GM19467 (cell line): ENCODE data around the gene BACH2.
A peak's percentile ranks its signal among the peaks of the same experiment; 100 is the strongest.
"Not testable (repeated sequence)": the region's sequence is repeated elsewhere in the genome, so short reads cannot be mapped to it uniquely, and the experiment has no call there.

Source experiments
- ATAC-seq: cut with Tn5 transposase; IDR thresholded peaks from one replicate; pipeline ENCODE4 v1.9.1; 2021; ENCODE audit warnings: mild to moderate bottlenecking, moderate library complexity; ENCODE audit not compliant: unreplicated experiment

The BACH2 gene

DNA sequence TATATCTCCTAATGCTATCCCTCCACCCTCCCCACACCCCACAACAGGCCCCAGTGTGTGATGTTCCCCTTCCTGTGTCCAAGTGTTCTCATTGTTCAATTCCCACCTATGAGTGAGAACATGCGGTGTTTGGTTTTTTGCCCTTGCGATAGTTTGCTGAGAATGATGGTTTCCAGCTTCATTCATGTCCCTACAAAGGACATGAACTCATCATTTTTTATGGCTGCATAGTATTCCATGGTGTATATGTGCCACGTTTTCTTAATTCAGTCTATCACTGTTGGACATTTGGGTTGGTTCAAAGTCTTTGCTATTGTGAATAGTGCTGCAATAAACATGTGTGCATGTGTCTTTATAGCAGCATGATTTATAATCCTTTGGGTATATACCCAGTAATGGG is 163.0 kb downstream of the BACH2 start:
- ATAC-seq, result not testable (repeated sequence)

DNA sequence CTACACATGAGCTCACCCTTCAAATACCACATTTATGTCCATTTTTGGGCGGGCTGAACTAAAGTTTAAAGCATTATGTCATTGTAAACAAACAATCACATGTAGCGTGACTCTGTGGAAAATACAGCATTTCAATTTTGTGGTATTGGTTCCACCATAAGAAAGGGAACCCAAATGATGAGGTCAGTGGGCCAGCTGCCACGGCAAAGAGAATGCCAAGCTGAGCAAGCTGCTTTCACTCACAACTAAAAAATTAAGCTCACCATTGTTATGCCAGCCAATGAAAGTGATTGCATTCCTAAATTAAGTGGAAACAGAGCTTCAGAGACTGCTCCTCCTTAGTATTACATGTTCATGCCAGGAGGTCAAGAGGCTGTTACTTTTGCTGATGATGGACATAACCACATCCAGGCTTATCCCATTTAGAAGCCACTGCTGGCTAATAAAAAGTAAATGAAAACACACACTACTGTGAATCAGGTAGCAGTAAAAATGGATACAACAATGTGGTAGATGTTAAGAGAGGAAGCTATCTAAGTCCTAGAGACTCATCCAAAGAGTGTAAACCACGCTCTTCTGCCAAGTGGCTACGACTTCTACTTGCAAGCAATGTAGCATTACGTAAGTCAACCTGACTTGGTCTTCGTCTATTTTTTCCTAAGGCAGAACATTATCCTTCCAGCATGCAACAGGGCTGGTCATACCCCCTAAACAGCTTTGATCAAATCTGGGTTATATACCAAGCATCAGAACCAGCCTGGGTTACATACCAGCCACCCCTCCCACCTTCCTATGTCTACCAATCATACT is 164.8 kb downstream of the BACH2 start:
- no peak for ATAC-seq

DNA sequence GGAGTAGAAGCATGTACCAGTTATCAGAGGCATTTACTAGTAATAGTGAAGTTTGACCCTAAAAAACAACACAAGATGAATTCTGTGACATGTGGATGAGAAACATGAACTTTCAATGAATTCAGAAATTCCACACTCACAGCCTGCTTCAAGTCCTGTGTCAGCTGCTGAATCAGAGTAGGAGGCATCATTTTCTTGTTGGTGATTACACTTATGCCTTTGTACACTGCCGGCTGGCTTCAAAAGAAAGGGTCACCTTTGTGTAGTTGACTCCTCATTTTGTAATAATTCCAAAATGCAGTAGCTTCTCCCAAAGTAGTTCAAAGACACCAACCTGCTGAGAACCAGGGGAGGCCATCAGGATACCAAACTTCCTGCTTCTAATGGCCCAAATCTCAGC is 165.5 kb downstream of the BACH2 start:
- ATAC-seq, result no peak

DNA sequence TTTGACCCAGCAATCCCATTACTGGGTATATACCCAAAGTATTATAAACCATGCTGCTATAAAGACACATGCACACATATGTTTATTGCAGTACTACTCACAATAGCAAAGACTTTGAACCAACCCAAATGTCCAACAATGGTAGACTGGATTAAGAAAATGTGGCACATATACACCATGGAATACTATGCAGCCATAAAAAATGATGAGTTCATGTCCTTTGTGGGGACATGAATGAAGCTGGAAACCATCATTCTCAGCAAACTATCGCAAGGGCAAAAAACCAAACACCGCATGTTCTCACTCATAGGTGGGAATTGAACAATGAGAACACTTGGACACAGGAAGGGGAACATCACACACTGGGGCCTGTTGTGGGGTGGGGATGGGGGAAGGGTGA is 168.0 kb downstream of the BACH2 start:
- not testable (repeated sequence) for ATAC-seq

DNA sequence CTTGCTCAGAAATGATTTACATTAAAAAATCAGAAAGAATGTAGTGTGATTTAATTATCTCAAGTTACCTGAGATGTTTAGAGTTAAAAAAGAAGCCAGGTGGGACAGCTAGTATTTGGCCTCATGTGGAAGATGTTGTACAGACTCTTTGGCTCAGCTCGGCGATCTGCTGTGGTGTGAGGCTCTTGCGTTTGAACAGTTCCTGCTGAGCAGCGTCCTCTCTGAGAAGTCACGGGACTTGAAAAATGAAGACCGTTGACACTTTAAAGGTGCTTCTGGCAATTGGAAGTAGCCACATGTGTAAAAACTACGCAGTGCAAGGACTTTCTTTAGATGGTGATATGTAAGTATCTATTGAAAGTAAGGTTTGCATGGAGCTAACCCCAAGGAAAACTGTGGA is 169.0 kb downstream of the BACH2 start:
- no peak for ATAC-seq

DNA sequence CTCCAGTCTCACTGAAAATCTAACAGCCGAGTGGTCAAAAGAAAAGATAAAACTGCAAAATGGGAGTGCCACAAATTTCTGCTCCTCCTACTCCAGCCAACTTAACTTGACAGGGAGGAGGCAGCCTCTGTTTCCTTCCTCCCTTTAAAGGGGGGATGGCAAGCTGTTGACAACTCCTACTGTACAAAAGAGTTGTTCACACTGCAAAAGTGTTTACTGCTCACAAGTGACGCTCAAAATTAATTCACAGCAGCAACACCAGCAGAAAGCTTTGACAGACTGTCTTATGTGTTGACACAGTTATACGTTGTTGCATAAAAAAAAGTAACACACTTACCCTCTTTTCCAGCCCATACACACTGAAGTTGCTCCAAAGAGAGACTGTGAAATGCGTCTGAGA is 169.8 kb downstream of the BACH2 start:
- no peak for ATAC-seq

DNA sequence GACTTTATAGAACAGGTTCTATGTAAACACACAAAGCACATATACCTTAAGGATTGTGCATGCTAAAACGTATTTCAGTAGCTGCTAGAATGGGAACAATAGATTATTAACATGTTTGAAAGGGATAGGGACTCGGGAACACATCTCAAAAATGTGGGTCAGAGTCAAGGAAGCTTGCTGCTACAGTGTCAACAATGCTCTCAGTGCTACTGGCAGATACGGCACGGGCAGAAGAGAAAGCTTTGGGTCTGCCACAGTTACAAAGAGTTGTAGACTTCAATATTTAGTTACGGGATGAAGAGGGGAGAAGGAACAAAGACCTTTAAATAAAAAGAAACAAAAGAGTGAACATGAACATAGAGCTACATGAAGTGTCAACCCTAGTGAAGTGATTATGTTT is 170.5 kb downstream of the BACH2 start:
- ATAC-seq, result no peak

DNA sequence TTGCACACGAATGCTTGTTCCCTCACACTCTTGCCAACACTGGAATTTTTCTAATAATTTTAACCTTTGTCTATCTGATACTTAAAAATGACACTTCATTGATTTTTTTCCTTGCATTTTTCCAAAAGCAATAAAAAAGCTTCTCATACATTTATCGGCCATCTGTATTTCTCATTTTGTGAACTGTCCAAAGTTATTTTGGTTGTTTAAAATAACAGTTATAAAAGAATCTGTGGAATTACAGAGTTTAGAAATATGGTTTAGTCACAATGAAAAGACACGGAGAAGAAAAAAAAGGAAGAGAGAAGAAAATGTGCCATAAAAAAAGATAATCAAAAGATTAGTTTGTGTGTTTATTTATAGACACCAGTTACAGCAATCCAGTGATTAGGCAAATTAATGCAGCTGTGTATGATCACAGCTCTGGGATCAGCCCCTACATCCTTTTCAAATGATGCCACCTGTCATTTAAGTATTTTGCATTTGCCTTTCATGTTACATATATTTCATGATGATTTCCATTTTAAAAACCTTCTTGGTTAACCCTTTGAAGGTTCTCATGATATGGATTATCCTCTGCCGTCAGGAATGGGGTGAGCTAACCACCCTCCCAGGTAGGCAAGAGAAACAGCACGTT is 171.7 kb downstream of the BACH2 start:
- ATAC-seq, result no peak

DNA sequence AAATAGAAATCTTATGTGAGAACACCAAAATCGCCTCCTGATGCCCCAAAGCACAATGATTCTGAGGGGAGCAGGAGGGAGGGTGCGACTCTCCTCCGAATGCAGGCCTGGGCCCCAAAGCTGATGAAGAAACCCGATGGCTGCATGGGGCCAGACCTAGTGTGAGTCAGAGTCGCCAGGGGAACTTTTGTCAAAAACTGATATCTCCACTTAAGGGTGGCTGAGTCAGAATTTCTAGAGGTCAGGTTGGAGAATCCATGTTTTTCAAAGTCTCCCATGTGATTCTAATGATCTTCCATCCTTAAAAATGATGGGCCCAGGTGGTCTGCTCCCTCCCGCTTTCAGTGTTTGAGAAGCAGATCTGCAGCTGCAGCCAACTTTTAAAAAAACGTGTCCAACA is 172.8 kb downstream of the BACH2 start:
- ATAC-seq, result no peak

DNA sequence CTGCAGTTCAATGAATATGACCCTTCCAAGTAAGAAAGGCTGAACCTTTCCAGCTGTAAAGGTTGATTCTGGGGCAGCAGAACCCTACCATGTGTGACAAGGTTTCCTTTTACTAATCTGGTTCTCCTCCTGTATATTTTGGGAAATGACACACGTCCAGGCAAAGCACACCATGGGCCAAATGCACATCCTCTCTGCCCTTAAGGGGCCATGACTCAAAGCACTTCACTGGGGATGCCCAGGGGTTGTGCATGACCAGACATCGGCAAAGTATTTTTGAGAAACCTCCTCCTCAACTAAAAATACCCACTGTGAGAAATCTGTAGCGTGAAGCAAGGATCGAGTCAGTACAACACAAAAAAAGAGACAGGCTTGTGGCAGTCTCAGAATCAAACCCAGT is 174.7 kb downstream of the BACH2 start:
- ATAC-seq, result no peak

DNA sequence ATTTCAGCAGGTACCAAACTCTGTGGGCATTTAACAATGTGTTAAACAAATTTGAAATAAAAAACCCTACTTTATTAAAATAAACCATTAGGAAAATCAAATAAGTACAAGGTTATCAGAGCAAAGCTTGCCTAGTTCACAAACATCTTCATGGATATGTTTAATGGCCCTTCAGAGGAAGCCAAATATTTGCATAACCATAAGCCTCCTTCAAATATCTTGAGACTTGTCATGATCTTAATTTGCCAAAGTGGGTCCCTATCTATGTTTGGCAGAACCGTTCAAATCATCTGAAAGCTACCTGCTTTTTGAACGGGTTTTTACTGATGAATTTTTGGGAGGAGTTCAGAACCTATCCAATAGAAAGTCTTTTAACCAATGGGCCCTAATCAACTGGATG is 176.3 kb downstream of the BACH2 start:
- ATAC-seq, result no peak

DNA sequence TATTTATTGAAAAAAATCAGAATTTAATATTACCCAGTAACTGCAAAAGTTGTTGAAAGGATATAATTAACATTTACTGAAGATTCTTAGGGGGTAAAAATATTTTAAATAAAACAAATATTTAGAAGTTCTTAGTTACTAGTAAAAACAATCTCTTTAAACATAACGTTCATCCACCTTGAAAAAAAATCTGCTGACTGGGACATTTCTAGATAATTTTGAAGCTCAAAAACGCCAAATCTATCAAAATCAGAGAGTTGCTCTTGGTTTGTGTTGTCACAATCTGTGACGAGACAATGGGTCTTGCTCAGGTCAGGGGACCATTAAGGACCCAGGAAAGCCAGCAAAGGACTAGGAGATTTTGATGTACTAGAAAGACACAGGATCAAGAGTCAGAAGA is 177.0 kb downstream of the BACH2 start:
- no peak for ATAC-seq

DNA sequence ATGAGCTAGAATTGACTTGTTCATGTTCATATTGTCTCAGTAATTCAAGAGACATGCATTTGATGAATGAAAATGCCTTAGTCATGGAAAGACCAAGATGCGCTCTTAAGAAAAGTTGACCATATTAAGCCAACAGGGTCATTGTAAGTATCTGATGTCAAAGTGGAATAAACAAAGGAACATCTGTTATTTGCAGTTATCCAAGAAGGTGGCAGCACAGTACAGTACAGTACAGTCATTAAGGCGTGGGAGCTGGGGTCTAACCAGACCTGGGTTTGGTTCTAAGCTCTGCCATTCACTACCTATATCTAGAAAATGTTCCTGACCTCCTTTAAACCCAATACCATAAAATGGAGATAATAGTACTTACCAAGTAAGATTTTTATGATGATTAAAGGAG is 178.1 kb downstream of the BACH2 start:
- ATAC-seq, result no peak

DNA sequence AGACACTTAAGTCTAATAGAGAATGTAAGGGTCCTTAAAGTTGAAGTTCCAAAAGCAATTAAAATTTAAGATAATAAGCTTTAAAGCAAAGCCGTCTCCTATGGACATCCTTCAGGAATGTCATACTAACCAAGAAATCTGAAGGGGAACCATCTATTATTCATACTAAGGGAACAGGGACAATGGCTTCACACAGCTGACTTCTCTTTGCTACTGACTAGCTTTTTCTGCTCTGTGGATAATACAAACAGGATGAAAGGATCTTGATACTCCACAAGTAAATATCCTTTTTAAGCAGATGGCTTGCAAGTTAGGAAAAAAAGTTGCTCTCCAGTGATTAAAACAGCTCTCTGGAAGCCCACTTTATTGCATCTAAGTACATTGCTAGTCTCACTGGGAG is 178.6 kb downstream of the BACH2 start:
- ATAC-seq, result no peak

DNA sequence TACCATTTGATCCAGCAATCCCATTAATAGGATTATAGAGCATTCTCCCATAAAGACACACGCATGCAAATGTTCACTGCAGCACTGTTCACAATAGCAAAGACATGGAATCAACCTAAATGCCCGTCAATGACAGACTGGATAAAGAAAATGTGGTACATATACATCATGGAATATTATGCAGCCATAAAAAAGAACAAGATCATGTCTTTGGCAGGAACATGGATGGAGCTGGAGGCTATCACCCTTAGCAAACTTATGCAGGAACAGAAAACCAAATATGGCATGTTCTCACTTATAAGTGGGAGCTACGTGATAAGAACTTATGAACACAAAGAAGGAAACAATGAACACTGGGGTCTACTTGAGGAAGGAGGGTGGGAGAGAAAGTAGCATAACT is 180.5 kb downstream of the BACH2 start:
- ATAC-seq, result not testable (repeated sequence)

DNA sequence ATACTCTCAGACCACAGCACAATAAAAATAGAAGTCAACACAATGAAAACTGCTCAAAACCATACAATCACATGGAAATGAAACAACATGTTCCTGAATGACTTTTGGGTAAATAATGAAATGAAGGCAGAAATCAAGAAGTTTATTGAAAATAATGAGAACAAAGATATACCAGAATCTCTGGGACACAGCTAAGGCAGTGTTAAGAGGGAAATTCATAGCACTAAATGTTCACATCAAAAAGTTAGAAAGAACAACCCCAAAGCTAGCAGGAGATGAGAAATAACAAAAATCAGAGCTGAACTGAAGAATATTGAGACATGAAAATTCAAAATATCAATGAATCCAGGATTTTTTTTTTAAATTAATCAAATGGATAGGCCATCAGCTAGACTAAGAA is 183.3 kb downstream of the BACH2 start:
- ATAC-seq, result no peak

DNA sequence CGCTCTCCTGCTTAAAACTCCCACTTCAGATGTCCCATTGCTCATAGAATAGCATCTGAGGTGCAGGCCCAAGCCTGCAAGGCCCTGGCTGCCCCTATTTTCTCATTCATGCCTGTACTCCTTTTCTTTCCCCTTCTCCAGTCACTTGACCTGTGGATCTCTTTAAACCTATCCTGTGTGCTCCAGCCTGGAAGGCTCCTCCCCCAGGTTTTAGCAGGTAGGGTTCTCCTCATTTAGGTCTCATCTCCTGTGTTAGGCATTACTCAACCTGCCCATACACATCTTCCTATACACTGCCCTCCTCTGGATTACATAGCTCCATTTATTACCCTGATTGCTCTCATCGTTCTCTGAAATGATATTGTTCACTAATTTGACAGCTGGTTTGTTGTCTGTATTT is 185.3 kb downstream of the BACH2 start:
- no peak for ATAC-seq

DNA sequence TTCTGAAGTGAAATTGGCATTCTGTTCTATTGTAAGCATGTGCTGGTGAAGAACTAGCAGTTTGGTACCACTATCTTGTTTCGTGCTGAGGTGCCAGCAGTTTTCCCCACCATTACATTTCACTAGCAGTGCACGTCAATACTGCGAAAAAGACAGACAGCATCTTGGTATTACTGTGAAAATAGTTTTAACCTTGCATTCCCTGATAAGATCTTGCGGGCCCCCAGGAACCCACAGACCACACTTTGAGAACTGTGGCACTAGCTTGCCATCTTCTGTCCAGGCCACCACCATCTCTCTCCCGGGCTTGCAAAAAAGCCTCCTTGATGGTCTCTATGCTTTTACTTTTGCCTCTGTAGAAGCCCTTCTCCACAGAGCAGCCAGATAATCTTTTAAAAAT is 185.7 kb downstream of the BACH2 start:
- ATAC-seq, result no peak

DNA sequence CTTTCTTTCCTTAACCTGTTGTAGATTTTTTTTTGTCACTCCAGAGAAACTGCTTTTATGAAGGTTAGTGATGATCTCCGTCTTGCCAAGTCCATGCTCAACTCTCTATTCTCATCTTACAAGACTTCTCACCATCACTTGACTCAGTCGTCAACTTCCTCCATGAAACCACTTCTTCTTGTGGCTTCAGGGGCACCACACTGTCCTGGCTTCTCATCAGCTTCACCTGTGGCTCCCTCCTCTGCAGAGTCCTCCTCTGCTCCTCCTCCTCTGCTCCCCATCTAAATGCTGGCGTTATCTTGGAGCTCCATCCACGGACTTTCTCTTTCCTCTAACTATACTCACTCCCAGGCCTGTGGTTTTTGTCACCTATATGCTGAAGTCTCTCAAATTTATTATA is 187.5 kb downstream of the BACH2 start:
- no peak for ATAC-seq

DNA sequence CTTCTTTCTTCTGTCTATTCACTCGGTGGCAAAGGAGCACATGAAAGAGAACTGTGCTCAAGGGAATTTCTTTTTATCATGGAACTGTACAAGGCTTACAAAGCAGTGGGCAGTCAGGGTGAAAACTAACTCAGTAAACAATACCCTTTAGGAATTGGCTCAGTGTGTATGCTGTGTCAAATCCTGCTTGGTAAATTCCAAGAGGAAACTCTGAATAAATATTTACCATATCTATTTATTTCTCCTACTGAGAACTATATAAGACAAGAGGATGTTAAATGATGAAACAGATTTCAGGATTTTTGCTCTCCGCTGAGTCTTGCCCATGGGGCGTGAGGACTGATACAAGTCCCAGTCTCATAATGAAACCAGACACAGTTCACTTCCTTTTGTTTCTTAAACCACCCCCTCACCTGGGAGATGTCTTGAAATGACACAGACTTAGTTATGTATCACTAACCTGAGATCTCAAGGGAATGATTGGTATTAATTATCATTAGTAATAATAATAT is 188.8 kb downstream of the BACH2 start:
- ATAC-seq, result peak; percentile 86

DNA sequence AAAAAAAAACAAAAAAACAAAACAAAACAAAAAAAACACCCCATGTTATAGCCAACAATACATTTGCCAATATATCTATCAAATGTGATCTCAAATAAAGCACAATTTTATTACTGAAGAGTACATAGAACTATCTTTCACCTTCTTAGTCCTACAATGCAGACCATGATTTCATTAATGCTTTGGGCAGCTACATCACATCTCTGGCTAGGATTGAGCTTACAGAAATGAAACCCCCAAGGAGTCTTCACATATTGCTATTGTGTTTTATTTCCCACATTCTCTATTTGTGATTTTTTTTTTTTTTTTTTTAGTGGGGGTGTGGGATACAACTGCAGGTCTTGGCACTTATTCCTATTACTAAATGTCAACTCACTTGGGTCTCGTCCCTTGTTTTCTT is 189.3 kb downstream of the BACH2 start:
- ATAC-seq, result no peak

DNA sequence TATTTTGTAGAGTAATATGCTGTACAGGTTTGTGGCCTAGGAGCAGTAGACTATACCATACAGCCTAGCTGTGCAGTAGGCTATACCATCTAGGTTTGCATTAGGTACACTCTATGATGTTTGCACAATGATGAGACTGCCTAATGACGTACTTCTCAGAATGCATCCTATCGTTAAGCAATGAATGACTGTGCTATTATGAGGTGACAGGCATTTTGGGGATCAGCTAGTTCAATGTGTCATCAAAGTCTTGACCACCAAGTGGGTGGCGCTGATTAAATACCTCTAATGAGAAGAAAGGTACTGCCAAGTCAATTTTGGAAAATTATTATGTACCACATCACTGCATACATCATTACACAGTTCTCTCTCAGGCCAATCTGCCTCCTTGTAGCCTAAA is 190.2 kb downstream of the BACH2 start:
- no peak for ATAC-seq
